ENCODE data around the gene FGD4. TPM values are rescaled to one million over a fixed set of nuclear protein-coding genes. Genes with fewer than 3 reads are reported as not detected.
"Not testable (repeated sequence)": the region's sequence is repeated elsewhere in the genome, so short reads cannot be mapped to it uniquely, and the experiment has no call there.

The FGD4 gene
- total RNA-seq, 6 experiments from 2014 or later, result 1.9 to 5.6 (median 4.8) TPM

- Mint-ChIP-seq H3K27me3 (ENCODE audit: insufficient read depth) (peaks cover 12% of the 10 kb centered on the region), H3K36me3 (ENCODE audit: low read depth) (no peaks in the 10 kb centered on the region), H3K27ac (no peak overlapping the region), H3K4me1 (ENCODE audit: low read depth) (no peaks in the 10 kb centered on the region), H3K9me3 (no peaks in the 10 kb centered on the region), H3K4me3 (no peak overlapping the region)
- no peak for DNase-seq
- no peak for TF ChIP-seq CTCF (IDR thresholded peaks at IDR 0.05)
Measured at GRCh38 chr12:32516230-32516629, 116.9 kb downstream of the FGD4 start.

- no peak overlapping the region for H3K4me3 Mint-ChIP-seq
- H3K4me1 Mint-ChIP-seq (ENCODE audit: low read depth), result peaks cover 5% of the 10 kb centered on the region; the same call in 1 of the 2 replicates
- no peaks in the 10 kb centered on the region for H3K9me3 Mint-ChIP-seq
- no peak for DNase-seq
- H3K27ac Mint-ChIP-seq, result no peak overlapping the region
- peaks cover 7% of the 10 kb centered on the region for H3K27me3 Mint-ChIP-seq (ENCODE audit: insufficient read depth)
- no peak for TF ChIP-seq CTCF (IDR thresholded peaks at IDR 0.05)
- H3K36me3 Mint-ChIP-seq (ENCODE audit: low read depth), result no peaks in the 10 kb centered on the region
Measured at GRCh38 chr12:32517966-32518365, 118.6 kb downstream of the FGD4 start.

- TF ChIP-seq CTCF (IDR thresholded peaks at IDR 0.05), result no peak
- Mint-ChIP-seq H3K27me3 (ENCODE audit: insufficient read depth) (peaks cover 2% of the 10 kb centered on the region), H3K4me1 (ENCODE audit: low read depth) (peaks cover 5% of the 10 kb centered on the region; the same call in 1 of the 2 replicates), H3K36me3 (ENCODE audit: low read depth) (no peaks in the 10 kb centered on the region), H3K4me3 (no peak overlapping the region), H3K27ac (no peak overlapping the region), H3K9me3 (no peaks in the 10 kb centered on the region)
- no peak for DNase-seq
Measured at GRCh38 chr12:32519047-32519446, 119.7 kb downstream of the FGD4 start.

- peaks cover 5% of the 10 kb centered on the region; the same call in 1 of the 2 replicates for H3K4me1 Mint-ChIP-seq (ENCODE audit: low read depth)
- no peaks in the 10 kb centered on the region for H3K36me3 Mint-ChIP-seq (ENCODE audit: low read depth)
- DNase-seq, result no peak
- no peak for TF ChIP-seq CTCF (IDR thresholded peaks at IDR 0.05)
- no peak overlapping the region for H3K4me3 Mint-ChIP-seq
- no peaks in the 10 kb centered on the region for H3K9me3 Mint-ChIP-seq
- peaks cover 2% of the 10 kb centered on the region; the same call in 1 of the 2 replicates for H3K27me3 Mint-ChIP-seq (ENCODE audit: insufficient read depth)
- peak overlapping the region; percentile 10; the same call in 1 of the 2 replicates for H3K27ac Mint-ChIP-seq
Measured at GRCh38 chr12:32522331-32523221, 123.2 kb downstream of the FGD4 start.

- not testable (repeated sequence) for H3K36me3 Mint-ChIP-seq (ENCODE audit: low read depth); H3K9me3 Mint-ChIP-seq; DNase-seq; H3K27ac Mint-ChIP-seq; H3K27me3 Mint-ChIP-seq (ENCODE audit: insufficient read depth); H3K4me1 Mint-ChIP-seq (ENCODE audit: low read depth); H3K4me3 Mint-ChIP-seq
Measured at GRCh38 chr12:32525802-32526201, 126.4 kb downstream of the FGD4 start.

- H3K27ac Mint-ChIP-seq; H3K4me1 Mint-ChIP-seq (ENCODE audit: low read depth); H3K9me3 Mint-ChIP-seq; DNase-seq; H3K36me3 Mint-ChIP-seq (ENCODE audit: low read depth); H3K27me3 Mint-ChIP-seq (ENCODE audit: insufficient read depth); H3K4me3 Mint-ChIP-seq: not testable (repeated sequence)
Measured at GRCh38 chr12:32526343-32526742, 127.0 kb downstream of the FGD4 start.
